HepG2 (cell line): ENCODE data around the gene CYP2W1. TPM values are rescaled to one million over a fixed set of nuclear protein-coding genes. Genes with fewer than 3 reads are reported as not detected.

ENCODE experiments used
- ATF7-NPFF ChIP-seq: sonication (generic); formaldehyde crosslinking; IDR thresholded peaks from 2 replicates; pipeline ENCODE4 v1.8.1; 2023; ENCODE audit warnings: mild to moderate bottlenecking, low read depth, missing genetic modification reagents, moderate library complexity
- RBAK ChIP-seq: sonication (generic); formaldehyde crosslinking; IDR thresholded peaks from 2 replicates; pipeline ENCODE4 v1.5.1; 2020; ENCODE audit warnings: mild to moderate bottlenecking, missing genetic modification reagents
- THAP9 ChIP-seq: sonication (generic); formaldehyde crosslinking; IDR thresholded peaks from 2 replicates; pipeline ENCODE4; 2020; ENCODE audit warnings: missing genetic modification reagents, mild to moderate bottlenecking, borderline replicate concordance
- ZNF12 ChIP-seq: sonication (generic); formaldehyde crosslinking; IDR thresholded peaks from 2 replicates; pipeline ENCODE4 v1.5.0; 2020; ENCODE audit warnings: missing genetic modification reagents
- ZNF83 ChIP-seq: sonication (generic); formaldehyde crosslinking; IDR thresholded peaks from 2 replicates; pipeline ENCODE4 v1.4.0; 2020; ENCODE audit warnings: missing genetic modification reagents, mild to moderate bottlenecking, borderline replicate concordance
- ZNF850 ChIP-seq: sonication (generic); formaldehyde crosslinking; conservative IDR thresholded peaks from 2 replicates; pipeline ENCODE4 v1.9.0; 2021; ENCODE audit warnings: mild to moderate bottlenecking, missing genetic modification reagents
- polyA plus RNA-seq, 8 experiments: library from polyadenylated mRNA; depleted of rRNA in 3 of 8; stranded (reverse) in 7 of 8; unstranded in 1 of 8; fragments of >200 nt; fragmentation: Illumina TruSeq in 4 of 8; extraction: Trizol in 4 of 8; gene quantifications; 2 replicates each; pipeline versions ENCODE4 v1.2.1 to v1.2.3, GENCODE V29; 2011 to 2016; ENCODE audit warnings: low read depth in 4 of 8, missing spikeins in 1 of 8, mixed read lengths in 1 of 8; ENCODE audit not compliant: insufficient read depth in 1 of 8
- total RNA-seq, 5 experiments: library from RNA; depleted of rRNA; stranded (reverse); fragments of >200 nt; fragmentation: Illumina TruSeq; extraction: Trizol; gene quantifications; 2 replicates each; pipeline ENCODE4 v1.2.3, GENCODE V29; 2016; ENCODE audit warnings: low read depth in 1 of 5
- TF ChIP-seq, protein P1 (sequence below): sonication (generic); formaldehyde crosslinking; IDR thresholded peaks from 2 replicates; pipeline ENCODE4 v1.4.0; 2020; ENCODE audit warnings: missing genetic modification reagents
- TF ChIP-seq, protein P2 (sequence below): sonication (generic); formaldehyde crosslinking; IDR thresholded peaks from 2 replicates; pipeline ENCODE4 v1.5.1; 2020; ENCODE audit warnings: mild to moderate bottlenecking, missing genetic modification reagents, moderate library complexity
- TF ChIP-seq, protein P3 (sequence below): sonication (generic); formaldehyde crosslinking; IDR thresholded peaks from 2 replicates; pipeline ENCODE4 v1.9.0; 2022; ENCODE audit warnings: low read depth, missing genetic modification reagents
- TF ChIP-seq, protein P4 (sequence below): sonication (generic); formaldehyde crosslinking; IDR thresholded peaks from 2 replicates; pipeline ENCODE4 v1.4.0; 2020; ENCODE audit warnings: missing genetic modification reagents, mild to moderate bottlenecking, borderline replicate concordance

CYP2W1 gene
- total and polyA plus RNA-seq, 2 of the 13 experiments (the other 11 are each of a cell fraction or from before 2014, with no cell fraction given) = 19.5 to 31.7 TPM

DNA sequence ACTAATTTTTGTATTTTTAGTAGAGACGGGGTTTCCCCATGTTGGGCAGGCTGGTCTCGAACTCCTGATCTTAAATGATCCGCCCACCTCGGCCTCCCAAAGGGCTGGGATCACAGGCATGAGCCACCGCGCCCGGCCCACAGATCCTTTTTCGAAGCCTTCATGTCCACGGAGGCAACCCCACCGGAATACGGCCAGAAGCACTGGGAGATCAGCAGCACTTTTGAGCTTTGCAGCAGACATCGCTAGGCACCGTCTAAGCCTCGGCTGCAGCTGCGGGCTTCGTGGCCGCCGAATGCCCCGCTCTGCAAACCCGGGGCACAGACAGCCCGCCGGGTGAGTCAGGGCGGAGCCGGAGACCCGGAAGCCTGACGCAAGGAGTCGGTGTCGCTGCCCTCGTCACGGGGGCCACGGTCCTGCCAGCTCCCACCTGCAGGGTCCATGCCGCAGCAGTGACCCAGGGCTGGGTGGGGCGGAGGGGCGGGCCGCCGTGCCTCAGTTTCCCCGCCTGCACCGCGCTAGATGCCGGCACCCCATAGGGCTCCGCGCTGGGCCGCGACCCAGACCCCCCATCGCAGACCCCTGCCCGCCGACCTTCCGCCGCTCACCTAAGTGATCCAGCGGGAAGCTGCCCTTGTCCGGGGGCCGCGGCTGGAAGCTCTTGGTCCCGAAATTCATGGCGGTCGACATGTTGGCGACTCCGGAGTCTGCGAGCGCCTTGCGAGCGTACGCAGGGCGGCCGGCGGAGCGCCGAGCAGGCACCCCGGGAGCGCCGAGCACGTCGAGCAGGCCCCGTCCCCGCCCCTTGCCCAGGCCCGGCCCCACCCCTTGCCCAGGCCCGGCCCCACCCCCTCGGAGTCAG is 7.9 kb upstream of the CYP2W1 start, which contains the start of gene COX19 (continued):
- TF ChIP-seq, protein P1, sequence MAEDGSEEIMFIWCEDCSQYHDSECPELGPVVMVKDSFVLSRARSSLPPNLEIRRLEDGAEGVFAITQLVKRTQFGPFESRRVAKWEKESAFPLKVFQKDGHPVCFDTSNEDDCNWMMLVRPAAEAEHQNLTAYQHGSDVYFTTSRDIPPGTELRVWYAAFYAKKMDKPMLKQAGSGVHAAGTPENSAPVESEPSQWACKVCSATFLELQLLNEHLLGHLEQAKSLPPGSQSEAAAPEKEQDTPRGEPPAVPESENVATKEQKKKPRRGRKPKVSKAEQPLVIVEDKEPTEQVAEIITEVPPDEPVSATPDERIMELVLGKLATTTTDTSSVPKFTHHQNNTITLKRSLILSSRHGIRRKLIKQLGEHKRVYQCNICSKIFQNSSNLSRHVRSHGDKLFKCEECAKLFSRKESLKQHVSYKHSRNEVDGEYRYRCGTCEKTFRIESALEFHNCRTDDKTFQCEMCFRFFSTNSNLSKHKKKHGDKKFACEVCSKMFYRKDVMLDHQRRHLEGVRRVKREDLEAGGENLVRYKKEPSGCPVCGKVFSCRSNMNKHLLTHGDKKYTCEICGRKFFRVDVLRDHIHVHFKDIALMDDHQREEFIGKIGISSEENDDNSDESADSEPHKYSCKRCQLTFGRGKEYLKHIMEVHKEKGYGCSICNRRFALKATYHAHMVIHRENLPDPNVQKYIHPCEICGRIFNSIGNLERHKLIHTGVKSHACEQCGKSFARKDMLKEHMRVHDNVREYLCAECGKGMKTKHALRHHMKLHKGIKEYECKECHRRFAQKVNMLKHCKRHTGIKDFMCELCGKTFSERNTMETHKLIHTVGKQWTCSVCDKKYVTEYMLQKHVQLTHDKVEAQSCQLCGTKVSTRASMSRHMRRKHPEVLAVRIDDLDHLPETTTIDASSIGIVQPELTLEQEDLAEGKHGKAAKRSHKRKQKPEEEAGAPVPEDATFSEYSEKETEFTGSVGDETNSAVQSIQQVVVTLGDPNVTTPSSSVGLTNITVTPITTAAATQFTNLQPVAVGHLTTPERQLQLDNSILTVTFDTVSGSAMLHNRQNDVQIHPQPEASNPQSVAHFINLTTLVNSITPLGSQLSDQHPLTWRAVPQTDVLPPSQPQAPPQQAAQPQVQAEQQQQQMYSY = 0 out of 2 replicates have a peak, but pooled peaks have one; percentile 28
- TF ChIP-seq ZNF850 (CRISPR knock-in tag) (peak; percentile 43; the same call in 1 of the 2 replicates), ZNF83 (no peak), ZNF12 (CRISPR knock-in tag) (0 out of 2 replicates have a peak, but pooled peaks have one; percentile 24), RBAK (CRISPR knock-in tag) (no peak), THAP9 (peak; percentile 82; the same call in 1 of the 2 replicates), ATF7-NPFF (CRISPR knock-in tag) (peak; percentile 58)
- TF ChIP-seq, protein P2, sequence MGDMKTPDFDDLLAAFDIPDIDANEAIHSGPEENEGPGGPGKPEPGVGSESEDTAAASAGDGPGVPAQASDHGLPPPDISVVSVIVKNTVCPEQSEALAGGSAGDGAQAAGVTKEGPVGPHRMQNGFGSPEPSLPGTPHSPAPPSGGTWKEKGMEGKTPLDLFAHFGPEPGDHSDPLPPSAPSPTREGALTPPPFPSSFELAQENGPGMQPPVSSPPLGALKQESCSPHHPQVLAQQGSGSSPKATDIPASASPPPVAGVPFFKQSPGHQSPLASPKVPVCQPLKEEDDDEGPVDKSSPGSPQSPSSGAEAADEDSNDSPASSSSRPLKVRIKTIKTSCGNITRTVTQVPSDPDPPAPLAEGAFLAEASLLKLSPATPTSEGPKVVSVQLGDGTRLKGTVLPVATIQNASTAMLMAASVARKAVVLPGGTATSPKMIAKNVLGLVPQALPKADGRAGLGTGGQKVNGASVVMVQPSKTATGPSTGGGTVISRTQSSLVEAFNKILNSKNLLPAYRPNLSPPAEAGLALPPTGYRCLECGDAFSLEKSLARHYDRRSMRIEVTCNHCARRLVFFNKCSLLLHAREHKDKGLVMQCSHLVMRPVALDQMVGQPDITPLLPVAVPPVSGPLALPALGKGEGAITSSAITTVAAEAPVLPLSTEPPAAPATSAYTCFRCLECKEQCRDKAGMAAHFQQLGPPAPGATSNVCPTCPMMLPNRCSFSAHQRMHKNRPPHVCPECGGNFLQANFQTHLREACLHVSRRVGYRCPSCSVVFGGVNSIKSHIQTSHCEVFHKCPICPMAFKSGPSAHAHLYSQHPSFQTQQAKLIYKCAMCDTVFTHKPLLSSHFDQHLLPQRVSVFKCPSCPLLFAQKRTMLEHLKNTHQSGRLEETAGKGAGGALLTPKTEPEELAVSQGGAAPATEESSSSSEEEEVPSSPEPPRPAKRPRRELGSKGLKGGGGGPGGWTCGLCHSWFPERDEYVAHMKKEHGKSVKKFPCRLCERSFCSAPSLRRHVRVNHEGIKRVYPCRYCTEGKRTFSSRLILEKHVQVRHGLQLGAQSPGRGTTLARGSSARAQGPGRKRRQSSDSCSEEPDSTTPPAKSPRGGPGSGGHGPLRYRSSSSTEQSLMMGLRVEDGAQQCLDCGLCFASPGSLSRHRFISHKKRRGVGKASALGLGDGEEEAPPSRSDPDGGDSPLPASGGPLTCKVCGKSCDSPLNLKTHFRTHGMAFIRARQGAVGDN (CRISPR knock-in tag) = peak; percentile 88
- TF ChIP-seq, protein P3, sequence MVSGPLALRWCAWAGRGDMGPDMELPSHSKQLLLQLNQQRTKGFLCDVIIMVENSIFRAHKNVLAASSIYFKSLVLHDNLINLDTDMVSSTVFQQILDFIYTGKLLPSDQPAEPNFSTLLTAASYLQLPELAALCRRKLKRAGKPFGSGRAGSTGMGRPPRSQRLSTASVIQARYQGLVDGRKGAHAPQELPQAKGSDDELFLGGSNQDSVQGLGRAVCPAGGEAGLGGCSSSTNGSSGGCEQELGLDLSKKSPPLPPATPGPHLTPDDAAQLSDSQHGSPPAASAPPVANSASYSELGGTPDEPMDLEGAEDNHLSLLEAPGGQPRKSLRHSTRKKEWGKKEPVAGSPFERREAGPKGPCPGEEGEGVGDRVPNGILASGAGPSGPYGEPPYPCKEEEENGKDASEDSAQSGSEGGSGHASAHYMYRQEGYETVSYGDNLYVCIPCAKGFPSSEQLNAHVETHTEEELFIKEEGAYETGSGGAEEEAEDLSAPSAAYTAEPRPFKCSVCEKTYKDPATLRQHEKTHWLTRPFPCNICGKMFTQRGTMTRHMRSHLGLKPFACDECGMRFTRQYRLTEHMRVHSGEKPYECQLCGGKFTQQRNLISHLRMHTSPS (CRISPR knock-in tag) = peak; percentile 62
- TF ChIP-seq, protein P4, sequence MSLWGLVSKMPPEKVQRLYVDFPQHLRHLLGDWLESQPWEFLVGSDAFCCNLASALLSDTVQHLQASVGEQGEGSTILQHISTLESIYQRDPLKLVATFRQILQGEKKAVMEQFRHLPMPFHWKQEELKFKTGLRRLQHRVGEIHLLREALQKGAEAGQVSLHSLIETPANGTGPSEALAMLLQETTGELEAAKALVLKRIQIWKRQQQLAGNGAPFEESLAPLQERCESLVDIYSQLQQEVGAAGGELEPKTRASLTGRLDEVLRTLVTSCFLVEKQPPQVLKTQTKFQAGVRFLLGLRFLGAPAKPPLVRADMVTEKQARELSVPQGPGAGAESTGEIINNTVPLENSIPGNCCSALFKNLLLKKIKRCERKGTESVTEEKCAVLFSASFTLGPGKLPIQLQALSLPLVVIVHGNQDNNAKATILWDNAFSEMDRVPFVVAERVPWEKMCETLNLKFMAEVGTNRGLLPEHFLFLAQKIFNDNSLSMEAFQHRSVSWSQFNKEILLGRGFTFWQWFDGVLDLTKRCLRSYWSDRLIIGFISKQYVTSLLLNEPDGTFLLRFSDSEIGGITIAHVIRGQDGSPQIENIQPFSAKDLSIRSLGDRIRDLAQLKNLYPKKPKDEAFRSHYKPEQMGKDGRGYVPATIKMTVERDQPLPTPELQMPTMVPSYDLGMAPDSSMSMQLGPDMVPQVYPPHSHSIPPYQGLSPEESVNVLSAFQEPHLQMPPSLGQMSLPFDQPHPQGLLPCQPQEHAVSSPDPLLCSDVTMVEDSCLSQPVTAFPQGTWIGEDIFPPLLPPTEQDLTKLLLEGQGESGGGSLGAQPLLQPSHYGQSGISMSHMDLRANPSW (CRISPR knock-in tag) = peak; percentile 56; the same call in 1 of the 2 replicates
